RWPE1 (cell line): ENCODE results near the gene DIP2B.

ENCODE experiments used
- CTCF ChIA-PET: fragments of 350-600 bp; sonication (Branson Sonifier 250); formaldehyde crosslinking; extraction: SDS; loops from one replicate; lab custom pipeline; 2021; lab: Yijun Ruan, JAX
- POLR2A ChIA-PET: fragments of 400-600 bp; formaldehyde crosslinking; extraction: SDS; loops from one replicate; lab custom pipeline; 2020; ENCODE audit warnings: antibody characterized with exemption; ENCODE audit not compliant: low non-redundant PET; lab: Yijun Ruan, JAX
- DNase-seq: peaks from one replicate; pipeline ENCODE4 v3.0.0; 2012; ENCODE audit warnings: low spot score
- H3K27ac ChIP-seq: fragments of 450-650 bp; 2 replicates; pipeline ENCODE4 v1.5.1; 2017
- CTCF ChIP-seq: fragments of 450-650 bp; conservative IDR thresholded peaks from 2 replicates; pipeline ENCODE4 v1.5.1; 2017; ENCODE audit warnings: low read depth, mild to moderate bottlenecking

The DIP2B gene

DNA sequence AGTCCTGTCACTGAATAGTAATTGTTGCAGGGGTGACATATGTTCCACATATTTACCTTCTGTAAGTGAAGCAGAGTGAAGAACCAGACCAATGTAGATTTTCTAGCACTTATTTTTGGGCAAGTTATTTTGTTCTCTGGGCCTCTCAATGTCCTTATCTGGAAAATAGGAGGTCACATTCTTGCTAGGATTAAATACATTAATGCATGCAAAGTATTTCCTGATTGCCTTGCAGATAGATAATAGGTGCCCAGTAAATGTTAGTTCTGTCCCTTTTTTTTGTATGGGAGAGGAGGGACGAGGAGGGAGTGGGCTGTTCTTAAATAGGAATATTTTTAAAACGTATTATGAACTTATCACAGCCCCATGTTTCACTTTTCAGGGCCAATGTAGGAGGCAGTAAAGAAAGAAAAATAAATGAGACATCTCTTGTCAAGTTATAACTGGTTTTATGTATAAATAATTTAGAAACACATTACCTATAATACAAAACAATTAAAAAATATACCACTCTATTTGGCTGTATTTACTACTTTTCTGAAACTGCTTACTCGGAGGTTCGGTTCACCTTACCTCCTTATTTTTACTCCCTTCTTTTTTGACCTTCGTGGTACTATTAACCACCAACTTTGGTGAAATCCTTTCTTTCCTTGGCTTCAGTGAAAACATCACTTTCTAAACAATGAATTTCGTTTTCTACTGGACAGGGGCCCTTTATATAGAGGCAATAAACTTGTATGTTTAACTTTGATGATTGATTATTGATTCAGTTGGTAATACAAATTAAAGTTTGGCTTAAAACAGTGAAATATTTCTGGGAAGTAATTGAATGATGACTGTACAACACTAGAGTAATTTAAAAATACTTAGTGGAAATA lies 41.9 kb downstream of the DIP2B start:
- no peak for DNase-seq
- no peak overlapping the region for H3K27ac ChIP-seq
- POLR2A ChIA-PET = no interaction called here
- CTCF ChIA-PET = no interaction called here
- TF ChIP-seq CTCF = no peak

- TF ChIP-seq CTCF = no peak
- DNase-seq = no peak
- POLR2A ChIA-PET = no interaction called here
- CTCF ChIA-PET = interaction anchor here (0.6 kb wide), 1 partner anchor 717 kb away, joined by 6 read pairs; no protein-coding TSS in a partner anchor
- H3K27ac ChIP-seq = no peak overlapping the region
Observed at GRCh38 chr12:50547742-50548141, 43.0 kb downstream of the DIP2B start.

GRCh38 chr12:50549885-50550284 lies 45.1 kb downstream of the DIP2B start:
- DNase-seq = no peak
- ChIA-PET CTCF (interaction anchor here (0.6 kb wide), 1 partner anchor 15 kb away, joined by 3 read pairs; no protein-coding TSS in a partner anchor), POLR2A (no interaction called here)
- TF ChIP-seq CTCF = no peak
- no peak overlapping the region for H3K27ac ChIP-seq

GRCh38 chr12:50550530-50551223 lies 45.9 kb downstream of the DIP2B start:
- CTCF ChIA-PET = interaction anchor here (0.6 kb wide), 1 partner anchor 30 kb away, joined by 4 read pairs; no protein-coding TSS in a partner anchor
- DNase-seq = peak; percentile 55
- peak overlapping the region; percentile 37; the same call in 1 of the 2 replicates for H3K27ac ChIP-seq
- POLR2A ChIA-PET = no interaction called here
- TF ChIP-seq CTCF = no peak

- no peak overlapping the region for H3K27ac ChIP-seq
Observed at GRCh38 chr12:50551866-50552265, 47.1 kb downstream of the DIP2B start.

More at GRCh38 chr12:50551866-50552265, 47.1 kb downstream of the DIP2B start:
- no peak for TF ChIP-seq CTCF
- ChIA-PET POLR2A (interaction anchor here (0.6 kb wide), 1 partner anchor 12 kb away, joined by 6 read pairs; no protein-coding TSS in a partner anchor), CTCF (interaction anchor here (0.6 kb wide), 1 partner anchor 42 kb away, joined by 3 read pairs; no protein-coding TSS in a partner anchor)
- no peak for DNase-seq
